Measurements from ENCODE around the gene ABCA3. TPM values are rescaled to one million over a fixed set of nuclear protein-coding genes. Genes with fewer than 3 reads are reported as not detected.

The ABCA3 gene
- total and polyA plus RNA-seq, 2 experiments from 2014 or later, result 3.0 to 4.1 TPM

- no peaks in the 10 kb centered on the region for H3F3A ChIP-seq (replicated peaks; ENCODE audit: low read depth)
- ATAC-seq (peak; percentile 12; the same call in 2 of the 3 replicates), DNase-seq (ENCODE audit: low spot score) (peak; percentile 57)
- TF ChIP-seq EZH2phosphoT487 (IDR thresholded peaks at IDR 0.05; ENCODE audit: unreplicated experiment), result no peak
- no peak for TF ChIP-seq ZNF114 (CRISPR knock-in tag; IDR thresholded peaks at IDR 0.05)
- no peak for TF ChIP-seq EZH2 (IDR thresholded peaks at IDR 0.05; ENCODE audit: low read depth, unreplicated experiment)
- TF ChIP-seq REST (IDR thresholded peaks at IDR 0.05; ENCODE audit: unreplicated experiment), result peak; percentile 70
- no peak for TF ChIP-seq ETS1 (IDR thresholded peaks at IDR 0.05)
- no peak for TF ChIP-seq JUNB (IDR thresholded peaks at IDR 0.05; ENCODE audit: unreplicated experiment)
- no peak for TF ChIP-seq CREB1 (CRISPR knock-in tag; IDR thresholded peaks at IDR 0.05; ENCODE audit: low read depth)
- no peak for TF ChIP-seq CTCF (conservative IDR thresholded peaks at IDR 0.05; ENCODE audit: low read depth in 2 of 2)
- no peaks in the 10 kb centered on the region for H3K79me2 ChIP-seq (replicated peaks; ENCODE audit: insufficient read depth)
- H3K27me3 ChIP-seq (ENCODE audit: insufficient read depth), result no peaks in the 10 kb centered on the region
- no peak overlapping the region for H2AFZ ChIP-seq
- no peak overlapping the region for H3K4me2 ChIP-seq
- H4K20me1 ChIP-seq (replicated peaks; ENCODE audit: insufficient read depth), result no peaks in the 10 kb centered on the region; the same call in 1 of the 2 replicates
- H3K4me3 ChIP-seq, result no peak overlapping the region
- Mint-ChIP-seq H3K27ac (no peak overlapping the region), H3K36me3 (ENCODE audit: low read depth) (no peaks in the 10 kb centered on the region; the same call in 2 of the 3 replicates), H3K9me3 (no peaks in the 10 kb centered on the region), H3K4me1 (peaks cover 6% of the 10 kb centered on the region; the same call in 2 of the 3 replicates), H3K4me3 (no peak overlapping the region), H3K27me3 (ENCODE audit: insufficient read depth, low read depth, poor library complexity) (peaks cover 8% of the 10 kb centered on the region)
- H3K36me3 ChIP-seq (ENCODE audit: insufficient read depth), result no peaks in the 10 kb centered on the region
- no peak overlapping the region for H3K27ac ChIP-seq (ENCODE audit: low read depth)
- no peaks in the 10 kb centered on the region for H3K9me2 ChIP-seq (ENCODE audit: insufficient read depth)
- no peaks in the 10 kb centered on the region for H3K4me1 ChIP-seq (ENCODE audit: insufficient read depth)
Measured at GRCh38 chr16:2280981-2281542, 59.5 kb downstream of the ABCA3 start.

- H3K36me3 Mint-ChIP-seq (ENCODE audit: low read depth), result no peaks in the 10 kb centered on the region; the same call in 2 of the 3 replicates
- Histone ChIP-seq H3K36me3 (ENCODE audit: insufficient read depth) (no peaks in the 10 kb centered on the region), H2AFZ (no peak overlapping the region), H3K4me3 (no peak overlapping the region), H3K79me2 (replicated peaks; ENCODE audit: insufficient read depth) (no peaks in the 10 kb centered on the region), H3K27me3 (ENCODE audit: insufficient read depth) (no peaks in the 10 kb centered on the region), H3F3A (replicated peaks; ENCODE audit: low read depth) (no peaks in the 10 kb centered on the region), H4K20me1 (replicated peaks; ENCODE audit: insufficient read depth) (no peaks in the 10 kb centered on the region; the same call in 1 of the 2 replicates), H3K4me1 (ENCODE audit: insufficient read depth) (no peaks in the 10 kb centered on the region), H3K4me2 (no peak overlapping the region), H3K9me2 (ENCODE audit: insufficient read depth) (no peaks in the 10 kb centered on the region), H3K27ac (ENCODE audit: low read depth) (no peak overlapping the region)
- no peak for DNase-seq (ENCODE audit: low spot score)
- peaks cover 8% of the 10 kb centered on the region; the same call in 2 of the 3 replicates for H3K4me1 Mint-ChIP-seq
- H3K27ac Mint-ChIP-seq, result no peak overlapping the region
- H3K9me3 Mint-ChIP-seq, result no peaks in the 10 kb centered on the region
- ATAC-seq, result no peak
- H3K27me3 Mint-ChIP-seq (ENCODE audit: insufficient read depth, low read depth, poor library complexity), result peaks cover 11% of the 10 kb centered on the region
- no peak overlapping the region; the same call in 2 of the 3 replicates for H3K4me3 Mint-ChIP-seq
- TF ChIP-seq EZH2 (IDR thresholded peaks at IDR 0.05; ENCODE audit: low read depth, unreplicated experiment) (no peak), POLR2AphosphoS5 (IDR thresholded peaks at IDR 0.05; ENCODE audit: low read depth) (no peak), STAT1 (IDR thresholded peaks at IDR 0.05; ENCODE audit: unreplicated experiment) (no peak), JUNB (IDR thresholded peaks at IDR 0.05; ENCODE audit: unreplicated experiment) (no peak), NANOG (IDR thresholded peaks at IDR 0.05; ENCODE audit: borderline replicate concordance) (no peak), REST (IDR thresholded peaks at IDR 0.05; ENCODE audit: unreplicated experiment) (no peak), CTCF (conservative IDR thresholded peaks at IDR 0.05; ENCODE audit: low read depth in 2 of 2) (no peak)
Measured at GRCh38 chr16:2280461-2280860, 60.1 kb downstream of the ABCA3 start.
